Ishikawa (cell line): ENCODE results near the gene NKAIN2.

Source experiments
- CEBPB ChIP-seq: IDR thresholded peaks from 2 replicates; pipeline ENCODE4 v1.6.1; 2012
- CREB1 ChIP-seq: IDR thresholded peaks from 2 replicates; pipeline ENCODE4 v1.6.1; 2012; ENCODE audit warnings: low read depth
- EGR1 ChIP-seq: IDR thresholded peaks from 2 replicates; pipeline ENCODE4 v1.6.1; 2012
- EP300 ChIP-seq: IDR thresholded peaks from 2 replicates; pipeline ENCODE4 v1.6.1; 2012; ENCODE audit warnings: borderline replicate concordance
- FOXM1 ChIP-seq: IDR thresholded peaks from 2 replicates; pipeline ENCODE4 v1.6.1; 2012; ENCODE audit warnings: low read depth, borderline replicate concordance
- NFIC ChIP-seq: IDR thresholded peaks from 2 replicates; pipeline ENCODE4 v1.6.1; 2012
- RAD21 ChIP-seq: IDR thresholded peaks from 2 replicates; pipeline ENCODE4 v1.6.1; 2012; ENCODE audit warnings: low read depth
- TAF1 ChIP-seq: IDR thresholded peaks from 2 replicates; pipeline ENCODE4 v1.6.1; 2012; ENCODE audit warnings: low read depth, mild to moderate bottlenecking
- TCF12 ChIP-seq: IDR thresholded peaks from 2 replicates; pipeline ENCODE4 v1.6.1; 2012; ENCODE audit warnings: low read depth
- TEAD4 ChIP-seq: IDR thresholded peaks from 2 replicates; pipeline ENCODE4 v1.6.1; 2012
- USF1 ChIP-seq: IDR thresholded peaks from 2 replicates; pipeline ENCODE4 v1.6.1; 2012
- YY1 ChIP-seq: IDR thresholded peaks from 2 replicates; pipeline ENCODE4 v1.6.1; 2012; ENCODE audit warnings: low read depth
- ZBTB7A ChIP-seq: IDR thresholded peaks from 2 replicates; pipeline ENCODE4 v1.6.1; 2012; ENCODE audit warnings: low read depth
- TF ChIP-seq, protein P1 (sequence below): IDR thresholded peaks from 2 replicates; pipeline ENCODE4 v1.6.1; 2012; ENCODE audit warnings: low read depth, mild to moderate bottlenecking
- TF ChIP-seq, protein P2 (sequence below): IDR thresholded peaks from 2 replicates; pipeline ENCODE4 v1.6.1; 2012

NKAIN2 gene

GRCh38 chr6:123805921-123806320 is 2.3 kb downstream of the NKAIN2 start:
- TF ChIP-seq USF1 = no peak
- no peak for TF ChIP-seq CEBPB
- no peak for TF ChIP-seq RAD21
- TF ChIP-seq ZBTB7A = no peak
- TF ChIP-seq, protein P1, sequence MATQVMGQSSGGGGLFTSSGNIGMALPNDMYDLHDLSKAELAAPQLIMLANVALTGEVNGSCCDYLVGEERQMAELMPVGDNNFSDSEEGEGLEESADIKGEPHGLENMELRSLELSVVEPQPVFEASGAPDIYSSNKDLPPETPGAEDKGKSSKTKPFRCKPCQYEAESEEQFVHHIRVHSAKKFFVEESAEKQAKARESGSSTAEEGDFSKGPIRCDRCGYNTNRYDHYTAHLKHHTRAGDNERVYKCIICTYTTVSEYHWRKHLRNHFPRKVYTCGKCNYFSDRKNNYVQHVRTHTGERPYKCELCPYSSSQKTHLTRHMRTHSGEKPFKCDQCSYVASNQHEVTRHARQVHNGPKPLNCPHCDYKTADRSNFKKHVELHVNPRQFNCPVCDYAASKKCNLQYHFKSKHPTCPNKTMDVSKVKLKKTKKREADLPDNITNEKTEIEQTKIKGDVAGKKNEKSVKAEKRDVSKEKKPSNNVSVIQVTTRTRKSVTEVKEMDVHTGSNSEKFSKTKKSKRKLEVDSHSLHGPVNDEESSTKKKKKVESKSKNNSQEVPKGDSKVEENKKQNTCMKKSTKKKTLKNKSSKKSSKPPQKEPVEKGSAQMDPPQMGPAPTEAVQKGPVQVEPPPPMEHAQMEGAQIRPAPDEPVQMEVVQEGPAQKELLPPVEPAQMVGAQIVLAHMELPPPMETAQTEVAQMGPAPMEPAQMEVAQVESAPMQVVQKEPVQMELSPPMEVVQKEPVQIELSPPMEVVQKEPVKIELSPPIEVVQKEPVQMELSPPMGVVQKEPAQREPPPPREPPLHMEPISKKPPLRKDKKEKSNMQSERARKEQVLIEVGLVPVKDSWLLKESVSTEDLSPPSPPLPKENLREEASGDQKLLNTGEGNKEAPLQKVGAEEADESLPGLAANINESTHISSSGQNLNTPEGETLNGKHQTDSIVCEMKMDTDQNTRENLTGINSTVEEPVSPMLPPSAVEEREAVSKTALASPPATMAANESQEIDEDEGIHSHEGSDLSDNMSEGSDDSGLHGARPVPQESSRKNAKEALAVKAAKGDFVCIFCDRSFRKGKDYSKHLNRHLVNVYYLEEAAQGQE = no peak

DNA sequence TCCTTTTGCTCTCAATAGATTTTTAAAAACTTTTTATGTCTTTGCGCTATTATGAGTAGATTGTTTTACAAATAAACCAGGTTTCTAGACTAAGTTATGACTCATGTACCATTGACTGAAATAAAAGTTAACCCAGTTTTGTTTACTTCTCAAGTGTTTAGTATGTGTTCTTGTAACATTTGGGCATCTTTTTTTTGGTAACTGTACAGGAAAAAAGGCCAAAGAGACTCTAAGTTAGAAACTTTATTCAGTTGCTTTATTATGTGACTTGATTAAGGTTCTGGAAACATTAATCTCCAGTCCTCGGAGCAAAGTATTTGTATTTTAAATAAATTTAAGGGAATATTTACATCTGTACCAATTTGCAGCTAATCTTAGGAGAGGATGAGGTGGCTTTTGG is 2.9 kb downstream of the NKAIN2 start:
- no peak for TF ChIP-seq YY1
- TF ChIP-seq, protein P1 = no peak
- no peak for TF ChIP-seq CEBPB
- no peak for TF ChIP-seq USF1
- no peak for TF ChIP-seq TEAD4
- TF ChIP-seq EP300 = no peak
- no peak for TF ChIP-seq NFIC
- TF ChIP-seq, protein P2, sequence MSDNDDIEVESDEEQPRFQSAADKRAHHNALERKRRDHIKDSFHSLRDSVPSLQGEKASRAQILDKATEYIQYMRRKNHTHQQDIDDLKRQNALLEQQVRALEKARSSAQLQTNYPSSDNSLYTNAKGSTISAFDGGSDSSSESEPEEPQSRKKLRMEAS = no peak
- no peak for TF ChIP-seq CREB1
- no peak for TF ChIP-seq TCF12

- TF ChIP-seq RAD21 (no peak), EGR1 (no peak), TEAD4 (no peak), CREB1 (no peak), USF1 (no peak), ZBTB7A (no peak), CEBPB (no peak), TCF12 (no peak), EP300 (no peak), NFIC (no peak), TAF1 (no peak)
- TF ChIP-seq, protein P2 = no peak
- TF ChIP-seq, protein P1 = no peak
Observed at GRCh38 chr6:123808556-123808955, 4.9 kb downstream of the NKAIN2 start.

- TF ChIP-seq YY1 = no peak
Observed at GRCh38 chr6:123810214-123810613, 6.5 kb downstream of the NKAIN2 start.

GRCh38 chr6:123810948-123811347 is 7.3 kb downstream of the NKAIN2 start:
- no peak for TF ChIP-seq EP300
- no peak for TF ChIP-seq CREB1
- TF ChIP-seq YY1 = no peak
- TF ChIP-seq TCF12 = no peak
- TF ChIP-seq TAF1 = no peak
- no peak for TF ChIP-seq NFIC
- TF ChIP-seq, protein P1 = no peak
- no peak for TF ChIP-seq USF1
- no peak for TF ChIP-seq EGR1
- TF ChIP-seq TEAD4 = no peak
- no peak for TF ChIP-seq FOXM1
- TF ChIP-seq ZBTB7A = no peak
- TF ChIP-seq, protein P2 = no peak
- TF ChIP-seq CEBPB = no peak
